ENCODE data around the gene ZNF511. TPM values are rescaled to one million over a fixed set of nuclear protein-coding genes. Genes with fewer than 3 reads are reported as not detected.

Gene ZNF511
- total RNA-seq, 2 experiments from 2014 or later: 38.1 to 40.9 TPM

GRCh38 chr10:133271521-133272300 lies 37.0 kb upstream of the ZNF511 start:
- Histone ChIP-seq H3K27ac (ENCODE audit: low read depth in 1 of 2, low read length in 2 of 2) (no peak overlapping the region), H3K4me3 (ENCODE audit: low read length) (no peak overlapping the region), H3K9me3 (ENCODE audit: control insufficient read depth in 1 of 2, insufficient read depth in 1 of 2, low read length in 2 of 2) (no peaks in the 10 kb centered on the region), H3K36me3 (ENCODE audit: insufficient read depth, low read length) (peaks cover 59% of the 10 kb centered on the region), H3K27me3 (ENCODE audit: control insufficient read depth in 1 of 2, insufficient read depth in 2 of 2, low read length in 2 of 2) (no peaks in the 10 kb centered on the region), H3K4me1 (ENCODE audit: insufficient read depth, low read length) (peaks cover 35% of the 10 kb centered on the region)
- Mint-ChIP-seq H3K27ac (no peak overlapping the region), H3K36me3 (ENCODE audit: low read depth) (peaks cover 28% of the 10 kb centered on the region), H3K9me3 (no peaks in the 10 kb centered on the region), H3K4me3 (no peak overlapping the region), H3K27me3 (no peaks in the 10 kb centered on the region), H3K4me1 (ENCODE audit: low read depth) (peaks cover 15% of the 10 kb centered on the region)
- POLR2A ChIA-PET: no interaction called here
- intact Hi-C loops (cut with DNase I, micrococcal nuclease): no loop called here
- TF ChIP-seq CTCF (IDR thresholded peaks at IDR 0.05): no peak
- DNase-seq (no peak), ATAC-seq (ENCODE audit: poor library complexity) (no peak)
- CTCF ChIA-PET: no interaction called here

- no peaks in the 10 kb centered on the region for H3K9me3 ChIP-seq (ENCODE audit: control insufficient read depth in 1 of 2, insufficient read depth in 1 of 2, low read length in 2 of 2)
- ATAC-seq (ENCODE audit: poor library complexity) (no peak), DNase-seq (peak in 1 of 14 experiments; percentile 23)
- Mint-ChIP-seq H3K27ac (no peak overlapping the region), H3K4me1 (ENCODE audit: low read depth) (peaks cover 15% of the 10 kb centered on the region), H3K9me3 (no peaks in the 10 kb centered on the region), H3K27me3 (no peaks in the 10 kb centered on the region), H3K36me3 (ENCODE audit: low read depth) (peaks cover 28% of the 10 kb centered on the region), H3K4me3 (no peak overlapping the region)
- no peak overlapping the region for H3K27ac ChIP-seq (ENCODE audit: low read depth in 1 of 2, low read length in 2 of 2)
- H3K4me3 ChIP-seq (ENCODE audit: low read length): no peak overlapping the region
- H3K27me3 ChIP-seq (ENCODE audit: control insufficient read depth in 1 of 2, insufficient read depth in 2 of 2, low read length in 2 of 2): no peaks in the 10 kb centered on the region
- H3K36me3 ChIP-seq (ENCODE audit: insufficient read depth, low read length): peaks cover 55% of the 10 kb centered on the region
- intact Hi-C loops (cut with DNase I, micrococcal nuclease): no loop called here
- ChIA-PET CTCF (no interaction called here), POLR2A (no interaction called here)
- no peak for TF ChIP-seq CTCF (IDR thresholded peaks at IDR 0.05)
- peaks cover 42% of the 10 kb centered on the region for H3K4me1 ChIP-seq (ENCODE audit: insufficient read depth, low read length)
These were observed 36.3 kb upstream of the ZNF511 start for GRCh38 chr10:133272301-133272963.

- H3K27ac ChIP-seq (ENCODE audit: low read depth in 1 of 2, low read length in 2 of 2): no peak overlapping the region
These were observed 35.7 kb upstream of the ZNF511 start for GRCh38 chr10:133272964-133273420.

More at GRCh38 chr10:133272964-133273420, 35.7 kb upstream of the ZNF511 start:
- Mint-ChIP-seq H3K4me3 (no peak overlapping the region), H3K27me3 (no peaks in the 10 kb centered on the region), H3K9me3 (no peaks in the 10 kb centered on the region), H3K4me1 (ENCODE audit: low read depth) (peaks cover 21% of the 10 kb centered on the region), H3K27ac (no peak overlapping the region), H3K36me3 (ENCODE audit: low read depth) (peaks cover 28% of the 10 kb centered on the region)
- intact Hi-C loops (cut with DNase I, micrococcal nuclease): no loop called here
- no peaks in the 10 kb centered on the region for H3K27me3 ChIP-seq (ENCODE audit: control insufficient read depth in 1 of 2, insufficient read depth in 2 of 2, low read length in 2 of 2)
- H3K4me1 ChIP-seq (ENCODE audit: insufficient read depth, low read length): peaks cover 47% of the 10 kb centered on the region
- no peak overlapping the region for H3K4me3 ChIP-seq (ENCODE audit: low read length)
- CTCF ChIA-PET: no interaction called here
- ATAC-seq (ENCODE audit: poor library complexity): no peak
- TF ChIP-seq CTCF (IDR thresholded peaks at IDR 0.05): no peak
- H3K36me3 ChIP-seq (ENCODE audit: insufficient read depth, low read length): peaks cover 54% of the 10 kb centered on the region
- no peak for DNase-seq
- no peaks in the 10 kb centered on the region for H3K9me3 ChIP-seq (ENCODE audit: control insufficient read depth in 1 of 2, insufficient read depth in 1 of 2, low read length in 2 of 2)
- POLR2A ChIA-PET: no interaction called here

Data from CD4-positive, alpha-beta T cell (primary cell).